ENCODE data around the gene SCAMP1. TPM values are rescaled to one million over a fixed set of nuclear protein-coding genes. Genes with fewer than 3 reads are reported as not detected.
A peak's percentile ranks its signal among the peaks of the same experiment; 100 is the strongest.

SCAMP1 gene
- total and polyA plus RNA-seq, 2 donors (not counting 1 experiment from before 2014, with no cell fraction given), result 44.3 to 60.6 TPM

DNA sequence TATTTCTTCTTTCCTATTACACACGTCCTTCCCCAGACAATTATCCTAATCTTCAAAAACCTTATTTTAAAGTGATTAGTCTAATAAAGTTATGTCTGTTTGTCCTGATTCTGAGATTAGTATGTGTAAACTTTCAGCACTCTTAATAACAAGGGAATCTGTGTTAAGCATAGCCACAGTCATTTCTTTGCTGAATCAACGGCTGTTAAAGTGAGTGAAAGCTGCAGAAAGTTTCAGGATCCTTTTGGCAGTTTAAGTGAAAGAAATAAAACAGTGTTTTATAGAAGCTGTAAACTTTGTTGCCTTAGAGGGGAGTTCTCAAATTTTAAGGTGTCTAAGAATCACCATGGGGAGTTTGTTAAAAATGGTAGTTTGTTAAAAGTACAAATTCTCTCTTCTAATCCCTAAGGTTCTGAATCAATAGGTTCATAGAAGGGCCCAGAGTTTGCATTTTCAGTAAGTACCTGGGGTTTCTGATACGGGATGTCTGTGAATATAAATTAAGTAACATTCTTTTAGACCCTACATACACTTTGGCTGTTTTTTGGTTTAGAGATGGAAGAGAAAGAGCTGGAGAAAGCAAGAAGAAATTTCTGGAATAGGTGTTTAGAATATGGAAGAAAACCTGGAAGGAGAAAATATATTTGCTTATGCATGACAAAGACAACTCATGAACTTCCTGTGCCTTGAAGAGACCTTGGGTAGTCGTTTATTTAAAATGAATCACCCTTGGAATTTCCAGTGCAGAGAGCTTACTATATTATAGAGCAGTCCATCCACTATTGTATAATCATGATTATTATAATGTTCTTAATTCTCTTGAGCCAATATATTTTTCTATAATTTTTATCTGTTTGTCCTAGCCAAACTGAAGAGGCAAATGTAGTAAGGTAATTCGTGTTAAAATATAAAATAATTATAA lies 45.7 kb downstream of the SCAMP1 start:
- H3K4me3 ChIP-seq (replicated peaks in 1 of 4; ENCODE audit: control extremely low read depth in 1 of 4, insufficient read depth in 1 of 4, low read depth in 3 of 4, low read length in 4 of 4), result no peak overlapping the region
- no peaks in the 10 kb centered on the region for H3K9me3 ChIP-seq (ENCODE audit: control insufficient read depth, insufficient read depth, low read depth, low read length)
- H3K4me1 ChIP-seq (ENCODE audit: control insufficient read depth, extremely low read depth, insufficient read depth, low read length), result peaks cover 2% of the 10 kb centered on the region
- no peak overlapping the region for H3K27ac ChIP-seq (ENCODE audit: insufficient read depth, low read length)
- no peak overlapping the region for H3K4me2 ChIP-seq (ENCODE audit: extremely low read depth, insufficient read depth, low read length)
- no peak overlapping the region for H2AFZ ChIP-seq (ENCODE audit: low read length)
- H3K79me2 ChIP-seq (ENCODE audit: control insufficient read depth, insufficient read depth, low read length), result no peaks in the 10 kb centered on the region
- no peaks in the 10 kb centered on the region for H4K20me1 ChIP-seq (ENCODE audit: control insufficient read depth, extremely low read depth, insufficient read depth, low read length)
- TF ChIP-seq, protein P1, sequence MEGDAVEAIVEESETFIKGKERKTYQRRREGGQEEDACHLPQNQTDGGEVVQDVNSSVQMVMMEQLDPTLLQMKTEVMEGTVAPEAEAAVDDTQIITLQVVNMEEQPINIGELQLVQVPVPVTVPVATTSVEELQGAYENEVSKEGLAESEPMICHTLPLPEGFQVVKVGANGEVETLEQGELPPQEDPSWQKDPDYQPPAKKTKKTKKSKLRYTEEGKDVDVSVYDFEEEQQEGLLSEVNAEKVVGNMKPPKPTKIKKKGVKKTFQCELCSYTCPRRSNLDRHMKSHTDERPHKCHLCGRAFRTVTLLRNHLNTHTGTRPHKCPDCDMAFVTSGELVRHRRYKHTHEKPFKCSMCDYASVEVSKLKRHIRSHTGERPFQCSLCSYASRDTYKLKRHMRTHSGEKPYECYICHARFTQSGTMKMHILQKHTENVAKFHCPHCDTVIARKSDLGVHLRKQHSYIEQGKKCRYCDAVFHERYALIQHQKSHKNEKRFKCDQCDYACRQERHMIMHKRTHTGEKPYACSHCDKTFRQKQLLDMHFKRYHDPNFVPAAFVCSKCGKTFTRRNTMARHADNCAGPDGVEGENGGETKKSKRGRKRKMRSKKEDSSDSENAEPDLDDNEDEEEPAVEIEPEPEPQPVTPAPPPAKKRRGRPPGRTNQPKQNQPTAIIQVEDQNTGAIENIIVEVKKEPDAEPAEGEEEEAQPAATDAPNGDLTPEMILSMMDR (conservative IDR thresholded peaks at IDR 0.05 in 1 of 2, IDR thresholded peaks at IDR 0.05 in 1 of 2; ENCODE audit: low read depth in 1 of 2, low read length in 2 of 2), result no peak
- TF ChIP-seq EZH2 (IDR thresholded peaks at IDR 0.05; ENCODE audit: low read length, missing control alignments), result no peak
- H3K27me3 ChIP-seq (ENCODE audit: control insufficient read depth, insufficient read depth, low read length), result no peaks in the 10 kb centered on the region
- peak; percentile 9 to 74 for DNase-seq (ENCODE audit: low read depth in 2 of 2)
- no peak overlapping the region for H3K9ac ChIP-seq (ENCODE audit: insufficient read depth, low read length)
- no peaks in the 10 kb centered on the region for H3K36me3 ChIP-seq (ENCODE audit: control insufficient read depth, insufficient read depth, low read length)

DNA sequence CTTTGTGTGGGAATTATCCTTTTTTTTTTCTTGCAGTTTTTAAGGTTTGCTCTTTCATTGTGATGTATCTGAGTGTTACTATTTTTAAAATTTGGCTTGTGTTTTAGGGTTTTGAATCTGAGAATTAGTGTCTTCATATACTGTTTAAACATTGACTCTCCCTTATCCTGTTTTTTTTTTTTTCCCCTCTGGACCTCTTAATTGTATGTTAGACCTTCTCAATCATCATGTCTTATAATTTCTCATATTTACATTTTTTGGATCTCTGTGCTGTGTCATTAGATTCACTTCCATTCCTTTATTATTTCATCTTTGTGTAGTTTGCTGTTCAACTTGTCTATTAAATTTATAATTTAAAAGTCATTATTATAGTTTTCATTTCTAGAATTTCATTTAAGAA lies 47.0 kb downstream of the SCAMP1 start:
- H4K20me1 ChIP-seq (ENCODE audit: control insufficient read depth, extremely low read depth, insufficient read depth, low read length), result no peaks in the 10 kb centered on the region
- H3K36me3 ChIP-seq (ENCODE audit: control insufficient read depth, insufficient read depth, low read length), result no peaks in the 10 kb centered on the region
- no peak overlapping the region for H3K4me2 ChIP-seq (ENCODE audit: extremely low read depth, insufficient read depth, low read length)
- H3K4me3 ChIP-seq (replicated peaks in 1 of 4; ENCODE audit: control extremely low read depth in 1 of 4, insufficient read depth in 1 of 4, low read depth in 3 of 4, low read length in 4 of 4), result no peak overlapping the region
- no peak overlapping the region for H3K9ac ChIP-seq (ENCODE audit: insufficient read depth, low read length)
- H3K4me1 ChIP-seq (ENCODE audit: control insufficient read depth, extremely low read depth, insufficient read depth, low read length), result peaks cover 2% of the 10 kb centered on the region
- H3K79me2 ChIP-seq (ENCODE audit: control insufficient read depth, insufficient read depth, low read length), result no peaks in the 10 kb centered on the region
- no peak overlapping the region for H2AFZ ChIP-seq (ENCODE audit: low read length)
- no peak for TF ChIP-seq EZH2 (IDR thresholded peaks at IDR 0.05; ENCODE audit: low read length, missing control alignments)
- TF ChIP-seq, protein P1 (conservative IDR thresholded peaks at IDR 0.05 in 1 of 2, IDR thresholded peaks at IDR 0.05 in 1 of 2; ENCODE audit: low read depth in 1 of 2, low read length in 2 of 2), result no peak
- no peaks in the 10 kb centered on the region for H3K27me3 ChIP-seq (ENCODE audit: control insufficient read depth, insufficient read depth, low read length)
- H3K27ac ChIP-seq (ENCODE audit: insufficient read depth, low read length), result no peak overlapping the region
- no peak for DNase-seq (ENCODE audit: low read depth in 2 of 2)
- no peaks in the 10 kb centered on the region for H3K9me3 ChIP-seq (ENCODE audit: control insufficient read depth, insufficient read depth, low read depth, low read length)

DNA sequence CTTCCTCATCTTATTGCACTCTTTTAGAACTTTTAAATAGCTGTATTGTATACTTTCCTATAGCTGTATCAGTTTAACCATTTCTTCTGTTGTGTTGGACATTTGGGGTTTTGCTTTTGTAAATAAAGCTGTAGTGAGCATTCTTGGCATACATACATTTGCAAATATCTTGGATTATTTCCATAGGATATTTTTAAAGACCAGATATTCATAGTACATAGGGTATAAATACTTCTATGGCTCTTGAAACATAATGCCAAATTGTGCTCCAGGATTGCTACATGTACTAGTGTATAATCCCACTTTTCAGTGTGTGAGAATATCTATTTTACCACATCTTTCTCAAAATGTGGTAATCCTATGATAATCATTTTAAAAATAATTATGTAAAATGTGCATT lies 51.2 kb downstream of the SCAMP1 start:
- no peaks in the 10 kb centered on the region for H3K79me2 ChIP-seq (ENCODE audit: control insufficient read depth, insufficient read depth, low read length)
- no peak overlapping the region for H3K9ac ChIP-seq (ENCODE audit: insufficient read depth, low read length)
- no peak overlapping the region for H3K4me2 ChIP-seq (ENCODE audit: extremely low read depth, insufficient read depth, low read length)
- H2AFZ ChIP-seq (ENCODE audit: low read length), result no peak overlapping the region
- H3K27me3 ChIP-seq (ENCODE audit: control insufficient read depth, insufficient read depth, low read length), result no peaks in the 10 kb centered on the region
- peak in 1 of 2 donors; percentile 60 for DNase-seq (ENCODE audit: low read depth in 2 of 2)
- no peak for TF ChIP-seq EZH2 (IDR thresholded peaks at IDR 0.05; ENCODE audit: low read length, missing control alignments)
- no peak overlapping the region for H3K27ac ChIP-seq (ENCODE audit: insufficient read depth, low read length)
- no peaks in the 10 kb centered on the region for H3K9me3 ChIP-seq (ENCODE audit: control insufficient read depth, insufficient read depth, low read depth, low read length)
- H3K36me3 ChIP-seq (ENCODE audit: control insufficient read depth, insufficient read depth, low read length), result no peaks in the 10 kb centered on the region
- H3K4me3 ChIP-seq (replicated peaks in 1 of 4; ENCODE audit: control extremely low read depth in 1 of 4, insufficient read depth in 1 of 4, low read depth in 3 of 4, low read length in 4 of 4), result no peak overlapping the region
- peaks cover 2% of the 10 kb centered on the region for H3K4me1 ChIP-seq (ENCODE audit: control insufficient read depth, extremely low read depth, insufficient read depth, low read length)
- no peaks in the 10 kb centered on the region for H4K20me1 ChIP-seq (ENCODE audit: control insufficient read depth, extremely low read depth, insufficient read depth, low read length)
